Measurements from ENCODE around the gene DYSF. TPM values are rescaled to one million over a fixed set of nuclear protein-coding genes. Genes with fewer than 3 reads are reported as not detected.

Gene DYSF
- total RNA-seq, 2 experiments from 2014 or later, result not detected

DNA sequence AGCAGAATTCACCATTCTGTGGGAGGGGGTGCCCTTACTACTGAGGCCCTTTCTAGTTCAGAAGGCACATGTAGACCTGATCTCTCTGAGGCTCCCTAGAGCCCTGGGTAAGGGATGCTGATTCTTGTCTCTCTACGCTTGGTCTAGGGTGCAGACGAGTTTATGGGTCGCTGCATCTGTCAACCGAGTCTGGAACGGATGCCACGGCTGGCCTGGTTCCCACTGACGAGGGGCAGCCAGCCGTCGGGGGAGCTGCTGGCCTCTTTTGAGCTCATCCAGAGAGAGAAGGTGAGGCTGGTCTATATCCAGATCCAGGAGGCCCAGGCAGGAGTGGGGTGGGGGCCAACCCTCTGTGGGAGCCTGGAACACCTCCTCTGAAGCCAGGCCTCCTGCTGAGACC, 147.2 kb downstream of the DYSF start:
- intact Hi-C loops (cut with micrococcal nuclease), result no loop called here
- CTCF ChIA-PET, result no interaction called here
- no peak for DNase-seq
- Mint-ChIP-seq H3K27ac (no peak overlapping the region), H3K4me1 (ENCODE audit: low read depth) (peaks cover 3% of the 10 kb centered on the region), H3K4me3 (no peak overlapping the region), H3K36me3 (no peaks in the 10 kb centered on the region), H3K9me3 (no peaks in the 10 kb centered on the region), H3K27me3 (peaks cover 9% of the 10 kb centered on the region)
- POLR2A ChIA-PET, result no interaction called here

DNA sequence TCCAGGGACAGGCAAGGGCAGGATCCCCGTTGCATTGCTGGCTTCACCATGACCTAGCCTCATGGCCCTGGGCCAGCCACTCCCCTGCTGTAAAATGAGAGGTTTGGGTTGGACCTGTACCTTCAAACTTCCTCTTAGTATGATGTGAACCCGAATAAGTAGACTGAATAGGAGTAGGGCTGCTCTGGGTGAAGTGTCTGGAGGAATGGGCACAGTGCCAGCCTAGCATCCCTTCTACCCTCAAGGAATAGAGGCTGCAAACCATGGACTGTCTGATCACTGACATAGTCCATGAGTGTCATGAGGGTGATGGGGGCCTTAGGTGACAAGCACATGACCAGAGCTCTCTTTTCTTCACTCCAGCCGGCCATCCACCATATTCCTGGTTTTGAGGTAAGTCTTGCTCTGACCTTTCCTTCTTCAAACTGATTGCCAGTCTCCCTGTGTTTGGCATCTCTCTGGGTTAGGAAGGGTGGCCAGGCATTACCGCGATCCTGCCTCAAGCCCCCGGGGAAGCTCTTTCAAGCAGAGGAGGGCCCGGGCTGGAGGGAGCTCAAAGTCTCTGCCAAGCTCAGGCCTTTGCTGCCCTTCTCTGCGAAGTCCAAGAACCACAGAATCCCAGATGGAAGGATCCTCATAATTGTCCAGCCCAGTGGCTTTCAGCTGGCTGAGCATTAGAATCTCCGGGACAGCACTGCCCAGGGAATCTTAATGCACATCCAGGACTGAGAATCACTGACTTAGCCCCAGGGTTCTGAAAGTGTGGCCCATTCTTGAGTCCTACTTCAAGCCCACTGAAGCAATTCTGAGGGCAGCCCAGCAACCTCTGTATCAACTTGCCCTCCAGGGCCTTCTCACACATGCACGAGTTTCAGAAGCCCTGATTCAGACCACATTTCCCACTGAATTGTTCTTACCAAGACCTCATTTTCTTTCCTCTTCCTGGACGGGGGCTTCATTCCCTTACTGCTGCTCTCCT, 148.1 kb downstream of the DYSF start:
- intact Hi-C loops (cut with micrococcal nuclease), result no loop called here
- no peak overlapping the region for H3K4me3 Mint-ChIP-seq
- POLR2A ChIA-PET, result no interaction called here
- CTCF ChIA-PET, result no interaction called here
- H3K4me1 Mint-ChIP-seq (ENCODE audit: low read depth), result peaks cover 3% of the 10 kb centered on the region
- DNase-seq, result no peak
- no peak overlapping the region for H3K27ac Mint-ChIP-seq
- peaks cover 9% of the 10 kb centered on the region for H3K27me3 Mint-ChIP-seq
- H3K9me3 Mint-ChIP-seq, result no peaks in the 10 kb centered on the region
- no peaks in the 10 kb centered on the region for H3K36me3 Mint-ChIP-seq

DNA sequence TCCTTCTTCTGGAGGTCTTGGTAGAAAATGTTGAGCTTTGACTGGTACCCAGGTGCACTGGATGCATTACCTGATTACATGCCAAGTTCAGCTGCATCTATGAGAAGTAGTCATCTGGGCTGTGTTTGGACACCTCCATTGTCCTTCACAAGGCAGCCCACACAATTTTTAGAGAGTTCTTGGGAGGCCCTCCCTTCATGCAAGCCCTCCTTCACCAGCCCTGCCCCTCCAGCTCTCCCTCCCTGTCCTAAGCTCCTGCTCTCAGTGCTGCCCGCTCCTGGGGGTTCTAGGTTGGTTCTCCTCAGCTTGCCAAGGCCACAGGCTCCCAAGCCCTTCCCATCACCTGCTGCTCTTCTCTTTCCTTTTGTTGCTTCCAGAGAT, 148.7 kb downstream of the DYSF start:
- Mint-ChIP-seq H3K4me3 (no peak overlapping the region), H3K27ac (no peak overlapping the region), H3K4me1 (ENCODE audit: low read depth) (peaks cover 3% of the 10 kb centered on the region), H3K36me3 (no peaks in the 10 kb centered on the region), H3K27me3 (peaks cover 9% of the 10 kb centered on the region), H3K9me3 (no peaks in the 10 kb centered on the region)
- ChIA-PET POLR2A (no interaction called here), CTCF (no interaction called here)
- DNase-seq, result no peak
- intact Hi-C loops (cut with micrococcal nuclease), result no loop called here

- Mint-ChIP-seq H3K36me3 (no peaks in the 10 kb centered on the region), H3K4me3 (no peak overlapping the region), H3K4me1 (ENCODE audit: low read depth) (peaks cover 3% of the 10 kb centered on the region), H3K27ac (no peak overlapping the region), H3K27me3 (peaks cover 9% of the 10 kb centered on the region), H3K9me3 (no peaks in the 10 kb centered on the region)
- ChIA-PET POLR2A (no interaction called here), CTCF (no interaction called here)
- no peak for DNase-seq
- intact Hi-C loops (cut with micrococcal nuclease), result no loop called here
These were observed 149.2 kb downstream of the DYSF start for GRCh38 chr2:71602581-71602980.

GRCh38 chr2:71603311-71603811, 150.0 kb downstream of the DYSF start:
- DNase-seq, result no peak
- H3K4me1 Mint-ChIP-seq (ENCODE audit: low read depth), result peaks cover 3% of the 10 kb centered on the region

GRCh38 chr2:71603851-71604725, 150.7 kb downstream of the DYSF start:
- Mint-ChIP-seq H3K4me3 (no peak overlapping the region), H3K9me3 (no peaks in the 10 kb centered on the region), H3K4me1 (ENCODE audit: low read depth) (peaks cover 3% of the 10 kb centered on the region), H3K36me3 (no peaks in the 10 kb centered on the region), H3K27ac (no peak overlapping the region), H3K27me3 (peaks cover 8% of the 10 kb centered on the region)
- DNase-seq, result no peak
- ChIA-PET CTCF (interaction anchor here (0.5 to 1.2 kb wide), 2 partner anchors 55 to 233 kb away, joined by 3 read pairs; no protein-coding TSS in a partner anchor), POLR2A (no interaction called here)
- intact Hi-C loops (cut with micrococcal nuclease), result no loop called here

More at GRCh38 chr2:71603311-71603811, 150.0 kb downstream of the DYSF start:
- intact Hi-C loops (cut with micrococcal nuclease), result no loop called here
- ChIA-PET POLR2A (no interaction called here), CTCF (no interaction called here)
- Mint-ChIP-seq H3K4me3 (no peak overlapping the region), H3K9me3 (no peaks in the 10 kb centered on the region), H3K27ac (no peak overlapping the region), H3K36me3 (no peaks in the 10 kb centered on the region), H3K27me3 (peaks cover 9% of the 10 kb centered on the region)

DNA sequence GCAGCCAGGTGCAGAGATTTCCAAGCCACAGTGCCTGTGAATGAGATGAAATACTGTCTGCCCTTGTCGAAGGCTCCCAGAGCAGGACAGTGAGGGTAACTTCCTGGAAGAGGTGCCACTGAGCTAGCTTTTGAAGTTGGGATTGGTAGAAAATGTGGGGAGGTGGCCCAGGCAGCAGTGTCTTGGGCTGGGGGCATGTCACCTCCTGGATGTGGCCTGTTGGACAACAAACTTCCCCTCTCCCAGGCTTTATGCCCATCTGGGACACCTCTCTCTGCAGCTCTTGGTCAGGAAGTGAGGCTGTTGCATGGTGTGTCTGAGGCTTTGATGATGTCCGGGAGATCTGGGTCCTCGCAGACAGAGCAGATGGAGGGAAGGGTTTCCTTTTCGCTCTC, 151.4 kb downstream of the DYSF start:
- Mint-ChIP-seq H3K27me3 (peaks cover 8% of the 10 kb centered on the region), H3K36me3 (no peaks in the 10 kb centered on the region), H3K9me3 (no peaks in the 10 kb centered on the region), H3K4me3 (no peak overlapping the region), H3K4me1 (ENCODE audit: low read depth) (peaks cover 3% of the 10 kb centered on the region), H3K27ac (no peak overlapping the region)
- no peak for DNase-seq
- intact Hi-C loops (cut with micrococcal nuclease), result no loop called here
- ChIA-PET CTCF (interaction anchor here (0.5 to 1.2 kb wide), 2 partner anchors 56 to 232 kb away, joined by 3 read pairs; no protein-coding TSS in a partner anchor), POLR2A (no interaction called here)

DNA sequence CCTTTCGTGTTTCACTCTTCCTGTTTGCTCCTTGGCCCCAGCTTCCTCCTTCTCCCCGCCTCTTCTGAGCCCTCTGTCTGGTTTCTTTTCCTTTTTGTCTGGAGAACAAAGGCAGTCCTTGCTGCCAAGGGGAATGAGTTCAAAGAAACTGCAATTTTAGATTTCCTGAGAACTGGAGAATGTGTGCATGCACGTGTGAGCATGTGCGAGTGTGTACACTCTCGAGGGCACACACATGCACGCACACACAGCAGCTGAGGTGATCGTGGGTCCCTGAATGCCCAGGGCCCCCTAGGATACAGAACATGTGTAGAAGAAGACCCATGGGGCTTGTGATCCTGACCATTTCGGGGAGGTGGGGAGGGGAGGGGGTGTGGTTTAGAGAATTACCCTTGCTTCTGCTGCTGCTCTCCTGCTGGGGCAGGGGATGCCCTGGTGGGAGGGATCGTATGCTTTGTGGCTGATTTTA, 151.8 kb downstream of the DYSF start:
- H3K4me1 Mint-ChIP-seq (ENCODE audit: low read depth), result peaks cover 3% of the 10 kb centered on the region
- H3K4me3 Mint-ChIP-seq, result no peak overlapping the region
- H3K9me3 Mint-ChIP-seq, result no peaks in the 10 kb centered on the region
- no peak for DNase-seq
- H3K27ac Mint-ChIP-seq, result no peak overlapping the region
- intact Hi-C loops (cut with micrococcal nuclease), result no loop called here
- CTCF ChIA-PET, result interaction anchor here (1.2 kb wide), 1 partner anchor 56 kb away, joined by 3 read pairs; no protein-coding TSS in a partner anchor
- POLR2A ChIA-PET, result no interaction called here
- H3K27me3 Mint-ChIP-seq, result peaks cover 8% of the 10 kb centered on the region
- no peaks in the 10 kb centered on the region for H3K36me3 Mint-ChIP-seq

DNA sequence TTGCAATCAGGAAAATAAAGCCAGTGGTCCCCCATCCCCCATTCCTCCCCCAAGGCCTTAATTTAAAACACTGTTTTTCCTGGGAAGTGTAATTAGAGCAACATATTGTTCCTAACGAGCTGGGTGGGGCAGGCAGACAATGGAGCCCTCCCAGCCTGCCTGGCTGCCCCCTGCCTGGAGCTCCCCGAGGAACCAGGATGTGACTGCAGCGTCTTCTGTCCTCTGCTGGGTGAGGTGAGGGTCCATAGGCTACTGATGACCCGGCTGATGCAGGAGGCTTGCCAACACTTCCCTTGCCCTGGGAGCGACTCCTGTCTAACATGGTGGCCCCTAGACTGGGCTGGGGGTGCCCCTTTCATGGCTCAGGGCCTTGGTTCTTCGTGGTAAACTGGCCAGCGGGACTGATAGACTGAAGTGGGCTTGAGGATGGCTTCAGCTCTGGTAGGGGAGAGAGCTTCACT, 152.4 kb downstream of the DYSF start:
- H3K9me3 Mint-ChIP-seq, result no peaks in the 10 kb centered on the region
- H3K4me1 Mint-ChIP-seq (ENCODE audit: low read depth), result peaks cover 3% of the 10 kb centered on the region
- no peak for DNase-seq
- H3K27ac Mint-ChIP-seq, result no peak overlapping the region
- ChIA-PET POLR2A (no interaction called here), CTCF (interaction anchor here (0.7 kb wide), 1 partner anchor 64 kb away, joined by 4 read pairs; no protein-coding TSS in a partner anchor)
- H3K36me3 Mint-ChIP-seq, result no peaks in the 10 kb centered on the region
- no peak overlapping the region for H3K4me3 Mint-ChIP-seq
- peaks cover 8% of the 10 kb centered on the region for H3K27me3 Mint-ChIP-seq
- intact Hi-C loops (cut with micrococcal nuclease), result no loop called here

DNA sequence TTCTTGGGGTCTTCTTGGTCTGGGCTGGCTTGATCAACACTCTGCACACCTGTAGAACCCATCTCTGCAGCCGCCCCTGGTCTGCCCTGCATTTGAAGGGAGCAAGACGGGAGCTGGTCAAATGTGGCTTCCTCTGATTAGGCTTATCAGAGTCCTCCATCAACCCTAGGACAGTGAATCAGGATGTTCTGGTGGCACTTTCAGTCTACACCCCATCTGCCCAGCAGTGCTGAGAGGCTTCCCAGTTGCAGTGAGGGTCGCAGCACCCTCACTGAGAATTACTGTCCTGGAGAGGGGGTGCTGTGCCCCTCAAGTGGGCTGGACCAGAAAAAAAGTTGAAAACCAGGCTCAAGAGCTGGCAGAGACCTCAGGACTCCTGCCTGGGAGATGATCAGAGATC, 152.9 kb downstream of the DYSF start:
- no peak overlapping the region for H3K27ac Mint-ChIP-seq
- no peak for DNase-seq
- H3K27me3 Mint-ChIP-seq, result peaks cover 8% of the 10 kb centered on the region
- H3K4me3 Mint-ChIP-seq, result no peak overlapping the region
- ChIA-PET POLR2A (no interaction called here), CTCF (interaction anchor here (0.7 kb wide), 1 partner anchor 63 kb away, joined by 4 read pairs; no protein-coding TSS in a partner anchor)
- H3K4me1 Mint-ChIP-seq (ENCODE audit: low read depth), result peaks cover 3% of the 10 kb centered on the region
- no peaks in the 10 kb centered on the region for H3K9me3 Mint-ChIP-seq
- no peaks in the 10 kb centered on the region for H3K36me3 Mint-ChIP-seq
- intact Hi-C loops (cut with micrococcal nuclease), result no loop called here

GRCh38 chr2:71607151-71607889, 154.0 kb downstream of the DYSF start:
- CTCF ChIA-PET, result interaction anchor here (1.0 kb wide), 1 partner anchor 77 kb away, joined by 3 read pairs; no protein-coding TSS in a partner anchor
- peaks cover 3% of the 10 kb centered on the region for H3K4me1 Mint-ChIP-seq (ENCODE audit: low read depth)
- DNase-seq, result no peak
- POLR2A ChIA-PET, result no interaction called here
- no peaks in the 10 kb centered on the region for H3K9me3 Mint-ChIP-seq
- intact Hi-C loops (cut with micrococcal nuclease), result no loop called here
- H3K27ac Mint-ChIP-seq, result no peak overlapping the region
- no peak overlapping the region for H3K4me3 Mint-ChIP-seq
- H3K36me3 Mint-ChIP-seq, result no peaks in the 10 kb centered on the region
- peaks cover 8% of the 10 kb centered on the region for H3K27me3 Mint-ChIP-seq
